MCF 10A (cell line): ENCODE measurements around the gene USP33. TPM values are rescaled to one million over a fixed set of nuclear protein-coding genes. Genes with fewer than 3 reads are reported as not detected.

Source experiments
- BruUV-seq: library from RNA; stranded (reverse); fragments of 400-500 nt; replicated peaks from 2 replicates; lab custom pipeline; 2021; lab: Mats Ljungman, UMichigan
- CTCF ChIA-PET: fragments of 300-600 bp; sonication (Branson Sonifier 250); formaldehyde crosslinking; extraction: SDS; loops from one replicate; lab custom pipeline; 2021; ENCODE audit warnings: antibody characterized with exemption, inconsistent platforms; lab: Yijun Ruan, JAX
- POLR2A ChIA-PET: fragments of 300-600, 350-650 bp; sonication (Branson Sonifier 250); formaldehyde crosslinking; extraction: SDS; loops from one replicate; lab custom pipeline; 2020; ENCODE audit warnings: antibody characterized with exemption, inconsistent platforms; lab: Yijun Ruan, JAX
- DNase-seq: peaks from one replicate; pipeline ENCODE4 v3.0.0-alpha.2; 2018; ENCODE audit not compliant: unreplicated experiment
- H3K27ac Mint-ChIP-seq: one replicate; pipeline ENCODE4 v1.8.0; 2022; ENCODE audit warnings: mild to moderate bottlenecking, low read depth, mixed read lengths; ENCODE audit not compliant: unreplicated experiment
- H3K27me3 Mint-ChIP-seq: one replicate; pipeline ENCODE4 v1.8.0; 2022; ENCODE audit warnings: mixed read lengths; ENCODE audit not compliant: insufficient read depth, unreplicated experiment
- H3K36me3 Mint-ChIP-seq: one replicate; pipeline ENCODE4 v1.8.0; 2022; ENCODE audit warnings: mild to moderate bottlenecking, moderate library complexity, mixed read lengths; ENCODE audit not compliant: insufficient read depth, unreplicated experiment
- H3K4me1 Mint-ChIP-seq: one replicate; pipeline ENCODE4 v1.8.0; 2022; ENCODE audit warnings: mixed read lengths; ENCODE audit not compliant: insufficient read depth, unreplicated experiment
- H3K4me3 Mint-ChIP-seq: one replicate; pipeline ENCODE4 v1.8.0; 2022; ENCODE audit warnings: mild to moderate bottlenecking, moderate library complexity, mixed read lengths; ENCODE audit not compliant: unreplicated experiment
- H3K9me3 Mint-ChIP-seq: one replicate; pipeline ENCODE4 v1.8.0; 2022; ENCODE audit warnings: mixed read lengths; ENCODE audit not compliant: unreplicated experiment
- intact Hi-C: fragments of 100-400 bp; cut with micrococcal nuclease; formaldehyde crosslinking; loops from 2 replicates; pipeline ENCODE4 v1.14.1; 2022
- total RNA-seq: library from RNA; stranded (reverse); gene quantifications from 2 replicates; pipeline ENCODE4 v1.2.3, GENCODE V29; 2022
- TF ChIP-seq, protein P1 (sequence below): fragments of 200-600 bp; IDR thresholded peaks from one replicate; pipeline ENCODE4 v1.8.0; 2022; ENCODE audit warnings: antibody characterized with exemption, mild to moderate bottlenecking; ENCODE audit not compliant: unreplicated experiment

The USP33 gene
- total RNA-seq, 1 experiment from 2014 or later: 39.7 TPM

DNA sequence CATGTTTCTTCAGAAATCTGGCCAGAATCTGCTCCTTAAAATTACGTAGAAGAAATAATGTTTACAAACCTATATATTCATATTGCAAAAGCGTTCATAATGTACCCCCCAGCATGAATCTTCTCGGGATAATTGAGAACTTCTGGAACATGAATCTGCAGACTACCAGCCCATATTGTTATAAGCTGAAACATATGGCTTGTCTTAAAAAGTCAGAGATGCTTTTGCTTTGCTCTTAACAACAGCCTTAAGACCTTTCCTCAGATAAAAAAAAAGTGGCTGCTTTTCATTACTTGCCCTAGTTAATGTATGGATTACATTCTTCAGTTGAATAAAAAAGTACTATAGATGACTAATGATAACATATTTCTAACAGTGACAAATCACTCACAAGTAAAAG is 62.2 kb downstream of the USP33 start:
- TF ChIP-seq, protein P1, sequence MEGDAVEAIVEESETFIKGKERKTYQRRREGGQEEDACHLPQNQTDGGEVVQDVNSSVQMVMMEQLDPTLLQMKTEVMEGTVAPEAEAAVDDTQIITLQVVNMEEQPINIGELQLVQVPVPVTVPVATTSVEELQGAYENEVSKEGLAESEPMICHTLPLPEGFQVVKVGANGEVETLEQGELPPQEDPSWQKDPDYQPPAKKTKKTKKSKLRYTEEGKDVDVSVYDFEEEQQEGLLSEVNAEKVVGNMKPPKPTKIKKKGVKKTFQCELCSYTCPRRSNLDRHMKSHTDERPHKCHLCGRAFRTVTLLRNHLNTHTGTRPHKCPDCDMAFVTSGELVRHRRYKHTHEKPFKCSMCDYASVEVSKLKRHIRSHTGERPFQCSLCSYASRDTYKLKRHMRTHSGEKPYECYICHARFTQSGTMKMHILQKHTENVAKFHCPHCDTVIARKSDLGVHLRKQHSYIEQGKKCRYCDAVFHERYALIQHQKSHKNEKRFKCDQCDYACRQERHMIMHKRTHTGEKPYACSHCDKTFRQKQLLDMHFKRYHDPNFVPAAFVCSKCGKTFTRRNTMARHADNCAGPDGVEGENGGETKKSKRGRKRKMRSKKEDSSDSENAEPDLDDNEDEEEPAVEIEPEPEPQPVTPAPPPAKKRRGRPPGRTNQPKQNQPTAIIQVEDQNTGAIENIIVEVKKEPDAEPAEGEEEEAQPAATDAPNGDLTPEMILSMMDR: no peak
- Mint-ChIP-seq H3K36me3 (peaks cover 54% of the 10 kb centered on the region), H3K4me1 (no peaks in the 10 kb centered on the region), H3K27me3 (no peaks in the 10 kb centered on the region), H3K27ac (no peak overlapping the region), H3K4me3 (no peak overlapping the region), H3K9me3 (no peaks in the 10 kb centered on the region)
- ChIA-PET POLR2A (interaction anchor here (0.8 to 1.8 kb wide), 2 partner anchors 14 to 18 kb away, joined by 3 to 4 read pairs; no protein-coding TSS in a partner anchor), CTCF (interaction anchor here (0.6 to 1.5 kb wide), 4 partner anchors 13 to 417 kb away, joined by 3 to 5 read pairs (median 4); no protein-coding TSS in a partner anchor)
- no peak for DNase-seq
- BruUV-seq: no TSS peak
- intact Hi-C loops: no loop called here

DNA sequence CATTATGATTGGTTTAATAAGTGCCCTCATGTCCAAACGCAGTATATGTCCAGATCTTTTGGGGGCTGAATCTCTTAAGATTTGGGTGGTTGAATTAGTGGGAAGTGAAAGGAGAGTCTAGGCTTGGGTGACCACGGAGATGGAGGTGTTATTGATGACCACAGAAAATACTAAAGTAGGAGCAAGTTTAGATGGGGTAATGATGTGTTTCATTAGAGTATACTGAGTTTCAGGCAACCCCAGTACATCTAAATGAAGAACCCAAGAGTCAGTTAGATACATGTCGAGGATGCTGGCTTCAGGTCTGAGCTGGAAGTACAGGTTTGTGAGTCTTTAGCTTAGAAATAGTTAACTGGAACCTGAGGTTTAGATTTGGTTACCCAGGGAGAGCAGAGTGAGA is 70.7 kb downstream of the USP33 start:
- no peaks in the 10 kb centered on the region for H3K27me3 Mint-ChIP-seq
- H3K4me1 Mint-ChIP-seq: peaks cover 12% of the 10 kb centered on the region
- CTCF ChIA-PET: interaction anchor here (0.6 kb wide), 1 partner anchor 74 kb away, joined by 3 read pairs; no protein-coding TSS in a partner anchor
- intact Hi-C loops: no loop called here
- no peak for DNase-seq
- H3K9me3 Mint-ChIP-seq: no peaks in the 10 kb centered on the region
- TF ChIP-seq, protein P1: no peak
- no peak overlapping the region for H3K27ac Mint-ChIP-seq
- POLR2A ChIA-PET: interaction anchor here (1.0 kb wide), 1 partner anchor 290 kb away, joined by 3 read pairs; the partner anchor contains the start of gene FUBP1
- peaks cover 10% of the 10 kb centered on the region for H3K36me3 Mint-ChIP-seq
- no TSS peak for BruUV-seq
- H3K4me3 Mint-ChIP-seq: no peak overlapping the region

DNA sequence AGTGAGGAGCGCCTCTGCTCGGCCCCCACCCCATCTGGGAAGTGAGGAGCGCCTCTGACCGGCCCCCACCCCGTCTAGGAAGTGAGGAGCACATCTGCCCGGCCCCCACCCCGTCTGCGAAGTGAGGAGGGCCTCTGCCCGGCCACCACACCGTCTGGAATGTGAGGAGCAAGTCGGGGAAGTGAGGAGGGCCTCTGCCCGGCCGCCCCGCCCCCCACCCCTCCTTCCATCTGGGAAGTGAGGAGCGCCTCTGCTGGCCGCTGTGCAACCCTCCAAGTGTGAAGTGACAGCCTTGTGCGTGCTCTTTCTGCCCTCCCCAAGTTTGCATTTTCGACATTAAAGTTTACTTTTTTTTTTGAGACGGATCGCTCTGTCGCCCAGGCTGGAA is 72.1 kb downstream of the USP33 start:
- TF ChIP-seq, protein P1: no peak
- no peak overlapping the region for H3K27ac Mint-ChIP-seq
- H3K9me3 Mint-ChIP-seq: no peaks in the 10 kb centered on the region
- H3K36me3 Mint-ChIP-seq: peaks cover 11% of the 10 kb centered on the region
- DNase-seq: no peak
- intact Hi-C loops: no loop called here
- CTCF ChIA-PET: no interaction called here
- POLR2A ChIA-PET: no interaction called here
- no peak overlapping the region for H3K4me3 Mint-ChIP-seq
- no TSS peak for BruUV-seq
- no peaks in the 10 kb centered on the region for H3K27me3 Mint-ChIP-seq
- peaks cover 15% of the 10 kb centered on the region for H3K4me1 Mint-ChIP-seq

DNA sequence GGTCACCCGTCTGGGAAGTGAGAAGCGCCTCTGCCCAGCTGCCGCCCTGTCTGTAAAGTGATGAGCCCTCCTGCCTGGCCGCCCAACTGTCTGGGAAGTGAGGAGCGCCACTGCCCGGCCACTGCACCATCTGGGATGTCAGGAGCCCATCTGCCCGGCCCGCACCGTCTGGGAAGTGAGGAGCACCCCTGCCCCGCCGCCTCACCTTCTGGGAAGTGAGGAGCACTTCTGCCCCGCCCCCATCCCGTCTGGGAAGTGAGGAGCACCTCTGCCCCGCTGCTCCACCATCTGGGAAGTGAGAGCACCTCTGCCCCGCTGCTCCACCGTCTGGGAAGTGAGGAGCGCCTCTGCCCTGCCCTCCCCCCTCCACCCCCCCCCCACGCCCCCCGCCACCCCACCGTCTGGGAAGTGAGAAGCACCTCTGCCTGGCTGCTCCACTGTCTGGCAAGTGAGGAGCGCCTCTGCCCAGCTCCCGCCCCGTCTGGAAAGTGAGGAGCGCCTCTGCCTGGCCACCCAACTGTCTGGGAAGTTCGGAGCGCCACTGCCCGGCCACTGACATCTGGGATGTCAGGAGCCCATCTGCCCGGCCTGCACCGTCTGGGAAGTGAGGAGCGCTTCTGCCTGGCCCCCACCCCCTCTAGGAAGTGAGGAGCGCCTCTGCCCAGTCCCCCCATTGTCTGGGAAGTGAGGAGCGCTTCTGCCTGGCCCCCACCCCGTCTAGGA is 72.7 kb downstream of the USP33 start:
- no TSS peak for BruUV-seq
- no peak overlapping the region for H3K27ac Mint-ChIP-seq
- H3K4me3 Mint-ChIP-seq: no peak overlapping the region
- H3K27me3 Mint-ChIP-seq: no peaks in the 10 kb centered on the region
- H3K9me3 Mint-ChIP-seq: no peaks in the 10 kb centered on the region
- TF ChIP-seq, protein P1: no peak
- peaks cover 15% of the 10 kb centered on the region for H3K4me1 Mint-ChIP-seq
- no peak for DNase-seq
- POLR2A ChIA-PET: interaction anchor here (0.5 kb wide), 1 partner anchor 54 kb away, joined by 4 read pairs; no protein-coding TSS in a partner anchor
- CTCF ChIA-PET: interaction anchor here (0.6 to 1.0 kb wide), 2 partner anchors 218 to 533 kb away, joined by 3 read pairs; no protein-coding TSS in a partner anchor
- intact Hi-C loops: no loop called here
- peaks cover 17% of the 10 kb centered on the region for H3K36me3 Mint-ChIP-seq
